Caco-2 (cell line): ENCODE results near the gene SHF. TPM values are rescaled to one million over a fixed set of nuclear protein-coding genes. Genes with fewer than 3 reads are reported as not detected.

ENCODE experiments used
- BruUV-seq: library from RNA; stranded (reverse); fragments of 400-500 nt; replicated peaks from 2 replicates; lab custom pipeline; 2021; lab: Mats Ljungman, UMichigan
- CTCF ChIA-PET: fragments of 300-600 bp; sonication (Branson Sonifier 250); formaldehyde crosslinking; loops from one replicate; lab custom pipeline; 2022; ENCODE audit warnings: antibody characterized with exemption; lab: Charles Lee
- POLR2A ChIA-PET: fragments of 300-600 bp; sonication (Branson Sonifier 250); formaldehyde crosslinking; loops from one replicate; lab custom pipeline; 2022; ENCODE audit warnings: antibody characterized with exemption; lab: Charles Lee
- DNase-seq, 2 experiments: peaks; one replicate each; pipeline versions ENCODE4 v3.0.0 to v3.0.0-alpha.2; 2020 to 2022
- H3K27me3 ChIP-seq: replicated peaks from 2 replicates; pipeline ENCODE4 v1.6.0; 2011; ENCODE audit warnings: low read length; ENCODE audit not compliant: control insufficient read depth, insufficient read depth
- H3K36me3 ChIP-seq: 2 replicates; pipeline ENCODE4 v1.5.1; 2011; ENCODE audit warnings: low read length; ENCODE audit not compliant: control insufficient read depth, insufficient read depth
- H3K4me1 ChIP-seq: fragments of 250-450 bp; sonication (Bioruptor Pico); 2 replicates; pipeline ENCODE4 v1.5.1; 2020; ENCODE audit warnings: mild to moderate bottlenecking
- H3K4me3 ChIP-seq: 2 replicates; pipeline ENCODE4 v1.5.1; 2011; ENCODE audit warnings: low read depth, mild to moderate bottlenecking, control low read depth, low read length
- H3K9me3 ChIP-seq: fragments of 250-450 bp; sonication (Bioruptor Pico); 2 replicates; pipeline ENCODE4 v1.5.1; 2020; ENCODE audit warnings: mild to moderate bottlenecking, moderate library complexity
- H3K27ac Mint-ChIP-seq: one replicate; pipeline ENCODE4 v1.8.0; 2022; ENCODE audit warnings: mixed read lengths; ENCODE audit not compliant: unreplicated experiment
- H3K27me3 Mint-ChIP-seq: one replicate; pipeline ENCODE4 v1.8.0; 2022; ENCODE audit warnings: mixed read lengths; ENCODE audit not compliant: insufficient read depth, unreplicated experiment
- H3K36me3 Mint-ChIP-seq: one replicate; pipeline ENCODE4 v1.8.0; 2022; ENCODE audit warnings: mild to moderate bottlenecking, mixed read lengths; ENCODE audit not compliant: insufficient read depth, unreplicated experiment
- H3K4me1 Mint-ChIP-seq: one replicate; pipeline ENCODE4 v1.8.0; 2022; ENCODE audit warnings: low read depth, mixed read lengths; ENCODE audit not compliant: unreplicated experiment
- H3K4me3 Mint-ChIP-seq: one replicate; pipeline ENCODE4 v1.8.0; 2022; ENCODE audit warnings: mild to moderate bottlenecking, moderate library complexity, mixed read lengths; ENCODE audit not compliant: unreplicated experiment
- H3K9me3 Mint-ChIP-seq: one replicate; pipeline ENCODE4 v1.8.0; 2022; ENCODE audit warnings: mixed read lengths; ENCODE audit not compliant: unreplicated experiment
- CTCF ChIP-seq, 2 experiments: fragments of 200-600 bp in 1 of 2; IDR thresholded peaks; 1 replicate in 1 of 2; 2 replicates in 1 of 2; pipeline versions ENCODE4 v1.5.1 to v1.8.0; 2011 to 2022; ENCODE audit warnings: antibody characterized with exemption in 1 of 2, control low read depth in 1 of 2, inconsistent platforms in 1 of 2, low read depth in 1 of 2, low read length in 1 of 2, mild to moderate bottlenecking in 1 of 2, moderate library complexity in 1 of 2; ENCODE audit not compliant: insufficient read depth in 1 of 2, severe bottlenecking in 1 of 2, unreplicated experiment in 1 of 2
- intact Hi-C: fragments of 100-400 bp; cut with micrococcal nuclease; formaldehyde crosslinking; loops from one replicate; pipeline ENCODE4 v1.10.0; 2022; ENCODE audit not compliant: unreplicated experiment
- total RNA-seq: library from RNA; stranded (reverse); gene quantifications from 2 replicates; pipeline ENCODE4 v1.2.3, GENCODE V29; 2022

Gene SHF
- total RNA-seq, 1 experiment from 2014 or later, result 11.9 TPM

- Mint-ChIP-seq H3K27me3 (no peaks in the 10 kb centered on the region), H3K4me1 (peaks cover 13% of the 10 kb centered on the region), H3K9me3 (no peaks in the 10 kb centered on the region), H3K27ac (no peak overlapping the region), H3K4me3 (no peak overlapping the region), H3K36me3 (peaks cover 9% of the 10 kb centered on the region)
- BruUV-seq, result no TSS peak
- intact Hi-C loops, result no loop called here
- Histone ChIP-seq H3K9me3 (no peaks in the 10 kb centered on the region), H3K4me1 (peaks cover 7% of the 10 kb centered on the region), H3K36me3 (0 out of 2 replicates have a peak, but pooled peaks cover 1% of the 10 kb centered on the region), H3K4me3 (no peak overlapping the region), H3K27me3 (no peaks in the 10 kb centered on the region)
- TF ChIP-seq CTCF (IDR thresholded peaks at IDR 0.05; ENCODE audit: insufficient read depth in 1 of 2, low read depth in 1 of 2, low read length in 1 of 2, severe bottlenecking in 1 of 2, unreplicated experiment in 1 of 2), result no peak
- CTCF ChIA-PET, result interaction anchor here (2.7 kb wide), 1 partner anchor 22 kb away, joined by 16 read pairs; no protein-coding TSS in a partner anchor
- POLR2A ChIA-PET, result no interaction called here
- DNase-seq, result no peak
Measured at GRCh38 chr15:45185069-45185779, 2.5 kb downstream of the SHF start.

GRCh38 chr15:45184562-45185041, 3.2 kb downstream of the SHF start:
- TF ChIP-seq CTCF (IDR thresholded peaks at IDR 0.05; ENCODE audit: insufficient read depth in 1 of 2, low read depth in 1 of 2, low read length in 1 of 2, severe bottlenecking in 1 of 2, unreplicated experiment in 1 of 2), result no peak
- no peak overlapping the region for H3K4me3 ChIP-seq
- H3K27me3 ChIP-seq, result no peaks in the 10 kb centered on the region
- Mint-ChIP-seq H3K4me1 (peaks cover 13% of the 10 kb centered on the region), H3K36me3 (peaks cover 9% of the 10 kb centered on the region), H3K27ac (no peak overlapping the region), H3K9me3 (no peaks in the 10 kb centered on the region), H3K4me3 (no peak overlapping the region), H3K27me3 (no peaks in the 10 kb centered on the region)
- no peaks in the 10 kb centered on the region for H3K9me3 ChIP-seq
- H3K4me1 ChIP-seq, result peaks cover 7% of the 10 kb centered on the region
- intact Hi-C loops, result no loop called here
- no peak for DNase-seq
- no TSS peak for BruUV-seq
- CTCF ChIA-PET, result interaction anchor here (0.9 to 2.7 kb wide), 2 partner anchors 9 to 21 kb away, joined by 3 to 16 read pairs; no protein-coding TSS in a partner anchor
- POLR2A ChIA-PET, result no interaction called here
- 0 out of 2 replicates have a peak, but pooled peaks cover 1% of the 10 kb centered on the region for H3K36me3 ChIP-seq

GRCh38 chr15:45183511-45183910, 4.3 kb downstream of the SHF start:
- TF ChIP-seq CTCF (IDR thresholded peaks at IDR 0.05; ENCODE audit: insufficient read depth in 1 of 2, low read depth in 1 of 2, low read length in 1 of 2, severe bottlenecking in 1 of 2, unreplicated experiment in 1 of 2), result no peak
- 0 out of 2 replicates have a peak, but pooled peaks cover 1% of the 10 kb centered on the region for H3K36me3 ChIP-seq
- Mint-ChIP-seq H3K27me3 (no peaks in the 10 kb centered on the region), H3K27ac (no peak overlapping the region), H3K9me3 (no peaks in the 10 kb centered on the region), H3K4me3 (no peak overlapping the region), H3K4me1 (peaks cover 10% of the 10 kb centered on the region), H3K36me3 (peaks cover 6% of the 10 kb centered on the region)
- no peak overlapping the region for H3K4me3 ChIP-seq
- BruUV-seq, result no TSS peak
- no peak for DNase-seq
- no peaks in the 10 kb centered on the region for H3K27me3 ChIP-seq
- ChIA-PET POLR2A (no interaction called here), CTCF (interaction anchor here (0.9 kb wide), 1 partner anchor 8 kb away, joined by 3 read pairs; no protein-coding TSS in a partner anchor)
- intact Hi-C loops, result no loop called here
- H3K9me3 ChIP-seq, result no peaks in the 10 kb centered on the region
- peaks cover 7% of the 10 kb centered on the region for H3K4me1 ChIP-seq
